ENCODE measurements around the gene NHSL2.
"Not testable (repeated sequence)": the region's sequence is repeated elsewhere in the genome, so short reads cannot be mapped to it uniquely, and the experiment has no call there.

Gene NHSL2

DNA sequence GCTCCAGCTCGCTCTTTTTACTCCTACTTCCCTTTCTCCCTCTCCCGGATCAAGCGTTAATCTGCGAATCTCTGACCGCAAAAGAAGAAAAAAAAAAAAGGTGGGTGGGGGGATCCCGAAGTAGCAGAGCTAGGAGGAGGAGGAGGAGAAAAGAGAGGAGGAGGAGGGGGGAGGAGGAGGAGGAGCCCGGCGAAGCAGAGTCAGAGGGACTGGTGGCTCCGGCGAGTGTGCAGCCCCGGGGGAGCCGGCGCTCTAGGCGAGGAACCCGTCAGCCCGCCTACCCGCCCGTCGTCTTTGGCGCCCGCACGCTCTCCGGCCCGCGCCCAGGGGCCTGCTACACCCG is at the start of gene NHSL2:
NHSL2 (plus strand) TSS at position 203 of the 343 bp plus-strand sequence.
- DNase-seq = peak; percentile 18

DNA sequence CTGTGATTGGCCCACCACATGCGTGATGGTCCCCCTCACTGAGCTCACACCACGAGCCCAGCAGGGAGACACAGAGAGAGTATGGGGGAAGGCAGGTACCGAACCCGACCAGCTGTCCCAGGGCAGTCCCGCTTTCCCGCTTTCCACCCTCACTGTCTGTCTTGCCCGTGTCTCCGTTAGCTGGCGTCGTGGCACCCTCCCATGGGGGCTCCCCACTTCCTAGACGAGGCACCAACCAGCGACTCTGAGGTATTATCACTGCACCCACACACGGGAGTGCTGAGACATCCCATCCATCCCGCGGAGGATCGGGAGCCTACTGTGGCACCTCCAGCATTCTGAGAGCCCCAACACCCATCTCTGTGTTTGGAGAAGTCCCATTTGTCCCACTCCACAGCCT is 43.0 kb upstream of the NHSL2 start:
- DNase-seq = no peak

DNA sequence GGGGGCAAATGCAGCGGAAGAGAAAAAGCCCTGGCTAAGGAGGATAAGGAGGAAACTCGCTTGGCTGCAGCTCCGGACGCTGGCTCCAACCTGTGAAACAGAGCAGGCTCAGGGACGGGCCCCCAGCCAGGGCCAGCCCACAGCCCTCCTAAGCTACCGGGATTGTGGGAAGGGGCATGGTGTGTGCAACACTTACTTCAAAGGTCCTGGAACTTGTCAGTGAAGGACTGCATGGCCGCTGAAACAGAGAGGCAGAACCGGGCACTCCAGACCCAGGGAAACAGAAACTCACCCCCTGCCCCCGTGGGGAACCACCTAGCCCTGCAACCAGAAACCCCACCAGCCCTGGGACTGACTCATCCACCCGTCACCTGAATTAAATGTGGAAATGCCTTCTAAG is 41.1 kb upstream of the NHSL2 start:
- DNase-seq = not testable (repeated sequence)

DNA sequence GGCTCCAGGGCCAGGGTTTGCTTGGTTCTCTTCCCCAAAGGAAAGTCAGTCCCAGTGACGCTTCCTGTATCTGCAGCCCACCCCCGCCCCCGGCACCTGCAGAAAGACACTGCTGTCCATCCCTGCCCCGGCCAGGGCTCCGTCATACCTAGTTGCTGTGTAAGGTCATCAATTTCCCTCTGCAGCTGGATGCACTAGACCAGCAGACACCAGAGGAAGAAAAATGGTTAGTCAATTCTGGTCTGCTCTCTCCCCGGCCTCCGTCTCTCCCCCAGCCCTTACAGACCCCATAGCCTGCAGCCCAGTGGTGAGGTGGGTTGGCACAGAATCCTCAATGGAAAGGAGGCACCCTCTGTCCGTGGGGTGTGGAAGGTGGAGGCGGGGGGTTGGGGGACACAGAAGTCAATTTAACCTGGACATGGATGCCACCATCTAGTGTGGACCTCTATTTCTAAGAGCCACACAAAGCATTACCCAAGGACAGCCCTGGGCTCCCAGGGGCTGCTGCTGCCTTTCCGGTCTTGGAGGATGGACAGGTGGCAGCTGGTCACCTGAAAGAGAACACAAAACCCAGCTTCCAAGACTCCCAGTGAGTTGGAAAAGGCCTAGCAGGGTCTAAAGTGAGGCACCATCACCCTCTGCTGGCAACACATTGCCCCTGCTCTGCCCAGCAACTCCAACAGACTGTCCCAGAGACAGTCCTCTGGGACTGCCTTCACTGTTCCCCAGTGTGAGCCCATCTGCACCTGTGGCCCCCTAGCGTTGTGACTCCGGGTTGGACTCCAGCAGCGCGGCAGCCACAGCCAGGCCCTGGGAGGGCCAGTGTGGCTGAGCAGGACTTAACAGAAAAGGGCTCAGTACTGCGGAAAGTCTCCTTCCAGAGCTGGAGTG is 40.2 kb upstream of the NHSL2 start:
- no peak for DNase-seq

DNA sequence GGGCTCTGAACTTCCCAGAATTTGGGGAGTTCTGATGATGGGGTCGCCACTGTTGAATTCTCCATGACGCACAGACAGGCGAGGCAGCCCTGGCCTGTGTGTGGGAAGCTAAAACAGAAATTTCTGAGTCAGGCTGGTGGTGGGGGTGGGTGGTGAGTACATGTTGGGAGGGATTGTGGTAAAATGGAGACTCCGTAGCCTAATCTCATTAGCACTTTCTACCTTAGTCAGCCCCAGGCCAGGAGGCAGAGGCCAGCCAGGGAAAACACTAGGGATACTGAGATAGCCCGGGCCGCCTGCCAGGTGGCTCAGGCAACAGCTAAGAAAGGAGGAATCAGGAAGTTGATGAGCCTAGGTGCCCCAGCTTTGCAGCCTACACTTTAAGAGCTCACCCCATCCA is 39.3 kb upstream of the NHSL2 start:
- no peak for DNase-seq

DNA sequence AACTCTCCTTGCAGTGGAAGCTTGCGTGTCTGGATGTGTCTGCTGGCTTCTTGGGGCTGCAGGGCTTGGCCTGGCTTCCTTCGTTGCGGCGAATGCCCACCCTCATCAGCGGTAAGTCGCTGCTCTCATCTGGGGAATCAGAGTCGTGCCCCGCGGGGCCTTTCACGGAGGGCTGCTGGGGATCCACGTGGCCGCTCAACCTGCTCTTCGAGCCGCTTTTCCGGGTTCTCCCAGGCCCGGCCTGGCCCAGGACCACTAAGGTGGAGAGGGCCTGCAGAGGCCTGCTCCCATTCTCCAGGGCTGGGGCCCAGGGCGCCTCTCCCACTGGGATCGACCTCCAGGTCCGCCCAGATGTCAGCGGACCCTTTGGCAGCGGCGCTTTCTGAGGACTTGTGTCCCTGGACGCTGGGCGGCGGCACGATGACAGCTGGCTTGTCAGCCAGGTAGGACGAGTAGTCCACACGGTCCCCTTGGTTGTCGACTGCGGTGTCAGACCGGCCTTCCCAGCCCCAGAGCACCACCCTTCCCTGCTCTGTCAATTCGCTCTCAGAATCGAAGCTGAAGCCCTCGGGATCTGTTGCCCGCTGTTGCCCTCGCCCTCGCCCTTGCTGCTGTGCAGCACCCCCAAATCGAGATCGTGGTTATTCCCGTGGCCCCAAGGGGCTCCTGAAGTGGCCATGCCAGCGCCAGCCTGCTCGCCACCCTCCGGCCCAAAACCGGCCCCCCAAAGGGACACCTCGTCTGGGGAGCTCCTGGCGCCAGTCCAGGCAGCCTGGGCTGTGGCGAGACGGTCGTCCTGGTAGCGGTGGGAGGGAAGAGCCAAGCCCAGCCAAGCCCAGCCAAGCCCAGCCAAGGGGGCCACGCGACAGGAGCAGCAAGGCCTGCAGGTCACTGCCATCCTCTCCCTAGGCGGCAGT is 37.8 kb upstream of the NHSL2 start:
- DNase-seq = no peak

DNA sequence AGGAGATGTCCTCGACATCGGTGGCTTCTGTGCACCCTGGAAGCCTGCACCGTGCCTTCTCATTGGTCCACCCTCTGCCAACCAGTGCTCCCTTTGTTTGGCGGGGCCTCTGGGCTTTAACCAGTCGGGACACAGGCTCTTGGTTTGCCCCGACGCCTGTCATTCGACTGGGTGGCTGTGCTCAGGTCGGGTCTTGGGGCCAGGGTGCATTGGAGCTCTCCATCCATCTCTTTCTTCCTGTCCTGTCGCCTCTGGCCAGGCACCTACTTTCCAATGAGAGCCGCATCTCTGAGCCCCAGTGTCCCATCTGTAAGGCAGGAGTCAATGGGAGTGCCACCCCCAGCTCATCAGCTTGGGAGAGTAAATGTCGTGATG is 37.2 kb upstream of the NHSL2 start:
- no peak for DNase-seq

DNA sequence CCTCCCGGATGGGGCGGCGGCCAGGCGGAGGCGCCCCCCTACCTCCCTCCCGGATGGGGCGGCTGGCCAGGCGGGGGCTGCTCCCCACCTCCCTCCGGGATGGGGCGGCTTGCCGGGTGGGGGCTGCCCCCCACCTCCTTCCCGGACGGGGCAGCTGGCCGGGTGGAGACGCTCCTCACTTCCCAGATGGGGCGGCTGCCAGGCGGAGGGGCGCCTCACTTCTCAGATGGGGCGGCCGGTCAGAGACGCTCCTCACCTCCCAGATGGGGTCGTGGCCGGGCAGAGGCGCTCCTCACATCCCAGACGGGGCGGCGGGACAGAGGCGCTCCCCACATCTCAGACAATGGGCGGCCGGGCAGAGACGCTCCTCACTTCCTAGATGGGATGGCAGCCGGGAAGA is 33.8 kb upstream of the NHSL2 start:
- not testable (repeated sequence) for DNase-seq

DNA sequence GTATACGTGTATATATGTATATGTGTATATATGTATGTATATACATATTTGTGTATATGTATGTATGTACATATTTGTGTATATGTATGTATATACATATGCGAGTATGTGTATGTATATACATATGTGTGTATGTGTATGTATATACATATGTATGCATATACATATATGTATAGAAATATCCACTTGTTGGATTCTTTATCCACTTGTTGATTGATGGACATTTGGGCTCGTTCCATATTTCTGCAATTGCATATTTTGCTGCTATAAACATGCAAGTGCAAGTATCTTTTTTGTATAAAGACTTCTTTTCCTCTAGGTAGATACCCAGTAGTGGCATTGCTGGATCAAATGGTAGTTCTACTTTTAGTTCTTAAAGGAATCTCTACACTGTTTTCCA is 25.5 kb upstream of the NHSL2 start:
- no peak for DNase-seq

DNA sequence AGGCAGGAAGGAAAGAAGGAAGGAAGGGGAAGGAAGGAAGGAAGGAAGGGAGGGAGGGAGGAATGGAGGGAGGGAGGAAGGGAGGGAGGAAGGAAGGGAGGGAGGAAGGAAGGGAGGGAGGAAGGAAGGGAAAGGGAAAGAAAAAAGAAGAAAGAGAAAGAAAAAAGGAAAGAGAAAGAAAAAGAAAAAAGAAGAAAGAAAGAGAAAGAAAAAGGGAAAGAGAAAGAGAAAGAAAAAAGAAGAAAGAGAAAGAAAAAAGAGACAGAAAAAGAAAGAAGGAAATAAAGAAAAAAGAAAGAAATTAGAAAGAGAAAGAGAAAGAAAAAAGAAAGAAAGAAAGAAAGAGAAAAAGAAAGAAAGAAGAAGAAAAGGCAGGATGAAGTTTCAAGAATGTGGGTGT is 15.0 kb upstream of the NHSL2 start:
- no peak for DNase-seq

DNA sequence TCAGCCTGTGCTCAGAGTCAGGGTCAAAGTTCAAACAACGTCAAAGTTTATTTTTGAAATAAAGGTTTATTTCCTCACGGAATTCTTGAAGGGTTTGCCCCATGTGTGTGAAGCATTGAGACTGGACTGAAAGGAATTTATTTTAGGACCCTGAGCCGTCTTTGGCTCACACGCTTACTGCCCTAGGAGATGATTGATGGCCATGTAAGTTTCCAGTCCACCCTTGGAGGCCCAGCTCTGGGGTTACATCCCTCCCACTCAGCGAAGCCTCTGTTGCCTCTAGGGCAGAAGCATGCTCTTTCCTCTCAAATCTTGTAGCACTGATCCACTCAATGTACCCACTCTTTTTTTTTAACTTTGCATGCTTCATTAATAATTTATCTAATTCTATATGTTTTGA is 4.5 kb upstream of the NHSL2 start:
- DNase-seq = no peak

DNA sequence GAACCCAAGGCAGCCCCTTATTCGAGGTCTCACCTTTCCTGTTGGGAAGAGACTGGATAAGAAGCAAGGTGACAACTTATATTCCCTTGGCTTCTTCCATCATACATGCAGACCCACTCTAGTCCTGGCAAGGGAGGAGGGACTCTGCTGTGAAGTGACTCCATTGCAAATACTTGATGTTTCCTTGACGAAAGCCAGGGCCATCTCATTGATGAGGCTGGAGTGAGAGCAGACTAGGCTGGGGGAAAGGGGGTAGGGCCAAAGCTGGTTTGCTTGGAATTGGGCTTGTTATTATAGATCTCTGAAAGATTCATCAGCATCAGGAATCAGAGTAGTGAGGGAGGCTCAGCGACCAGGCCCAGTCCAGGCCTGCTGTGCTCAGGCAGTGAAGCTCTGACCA is 2.3 kb upstream of the NHSL2 start:
- DNase-seq = no peak

DNA sequence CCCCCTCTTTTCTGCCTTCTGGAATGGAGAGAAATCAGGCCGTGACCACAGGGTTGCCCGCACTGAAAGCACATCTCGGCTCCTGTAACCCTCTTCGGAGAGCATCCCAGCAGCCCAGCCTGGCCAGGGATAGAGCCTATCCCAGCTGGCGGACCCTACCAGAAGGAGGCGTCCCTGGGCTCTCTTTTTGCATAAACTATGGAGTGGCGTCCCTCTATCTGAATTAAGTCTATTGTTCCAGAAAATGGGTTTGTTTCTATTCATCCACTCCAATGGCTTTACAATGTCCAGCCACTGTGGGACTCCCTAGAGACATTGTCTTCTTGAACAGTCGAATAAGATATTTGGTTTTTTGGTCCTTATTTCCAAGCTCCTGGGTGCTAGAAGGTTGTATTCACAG is 689 bp upstream of the NHSL2 start:
- no peak for DNase-seq

DNA sequence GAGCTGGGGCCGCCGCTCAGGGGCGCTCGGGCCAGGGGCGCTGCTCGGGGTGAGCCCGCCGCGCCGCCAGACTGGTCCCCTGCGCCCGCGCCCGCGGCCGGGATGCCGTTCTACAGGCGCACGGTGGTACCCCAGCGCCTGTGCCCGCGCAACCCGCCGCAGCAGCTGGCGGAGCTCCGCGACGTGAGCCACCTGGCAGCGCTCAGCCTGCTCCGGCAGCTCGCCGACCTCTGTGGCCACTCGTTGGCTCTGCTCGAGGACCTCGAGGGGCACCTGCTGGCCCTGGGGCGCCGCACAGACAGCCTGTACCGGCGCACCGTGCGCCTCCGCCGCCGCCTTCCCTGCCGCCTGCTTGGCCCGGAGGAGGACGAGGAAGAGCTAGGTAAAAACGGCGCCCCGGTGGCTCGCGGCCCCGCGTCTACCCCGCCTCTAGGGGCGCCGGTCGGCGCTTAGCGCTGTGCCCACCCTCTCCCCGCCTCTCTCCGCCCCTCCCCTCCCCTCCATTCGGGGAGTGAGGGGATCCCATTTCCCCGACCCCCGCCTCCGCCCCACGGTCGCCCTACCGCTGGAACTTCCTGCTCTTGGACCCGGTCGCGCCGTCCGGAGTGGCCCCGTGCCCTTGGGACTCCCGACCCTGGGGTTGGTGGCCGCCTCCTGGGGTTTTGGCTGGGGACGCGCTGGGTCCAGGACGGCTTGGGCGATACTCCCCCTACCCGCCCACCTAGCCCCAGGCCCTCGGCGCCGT is 513 bp downstream of the NHSL2 start:
- DNase-seq = peak; percentile 45

DNA sequence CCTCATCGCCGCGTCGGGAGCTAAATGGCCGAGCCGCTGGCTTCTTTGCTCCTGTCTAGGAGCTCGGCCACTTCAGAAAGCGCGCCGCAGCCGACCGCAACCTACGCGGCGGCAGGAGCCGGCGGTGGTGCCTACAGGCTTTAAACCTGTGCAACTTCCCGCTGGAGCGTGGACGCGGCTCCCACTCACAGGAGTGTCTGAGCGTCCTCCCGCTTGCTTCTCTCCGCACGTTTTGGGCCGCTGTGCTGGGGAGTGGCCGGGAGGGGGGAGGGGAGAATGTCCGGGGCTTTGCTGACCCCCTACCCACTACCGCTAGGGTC is 1.0 kb downstream of the NHSL2 start:
- peak; percentile 3 for DNase-seq

DNA sequence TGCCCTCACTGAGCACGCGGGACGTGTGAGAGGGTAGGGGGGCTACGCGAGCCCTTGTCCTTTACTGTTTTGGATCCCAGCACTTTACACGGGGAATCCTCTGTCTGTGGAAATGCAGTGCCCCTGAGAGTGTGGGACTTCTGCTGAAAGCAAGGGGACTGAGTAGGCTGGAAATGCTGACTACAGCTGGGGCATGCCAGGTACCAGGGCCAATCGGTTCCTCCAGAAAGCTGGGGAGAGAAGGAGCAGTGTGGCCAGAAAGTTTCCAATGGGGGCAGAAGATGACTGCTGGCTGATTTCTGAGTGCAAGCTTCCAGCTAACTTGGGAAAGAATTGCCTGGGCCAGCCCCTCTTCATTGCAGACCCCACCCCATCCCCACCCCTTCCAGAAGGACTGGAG is 1.5 kb downstream of the NHSL2 start:
- DNase-seq = no peak

DNA sequence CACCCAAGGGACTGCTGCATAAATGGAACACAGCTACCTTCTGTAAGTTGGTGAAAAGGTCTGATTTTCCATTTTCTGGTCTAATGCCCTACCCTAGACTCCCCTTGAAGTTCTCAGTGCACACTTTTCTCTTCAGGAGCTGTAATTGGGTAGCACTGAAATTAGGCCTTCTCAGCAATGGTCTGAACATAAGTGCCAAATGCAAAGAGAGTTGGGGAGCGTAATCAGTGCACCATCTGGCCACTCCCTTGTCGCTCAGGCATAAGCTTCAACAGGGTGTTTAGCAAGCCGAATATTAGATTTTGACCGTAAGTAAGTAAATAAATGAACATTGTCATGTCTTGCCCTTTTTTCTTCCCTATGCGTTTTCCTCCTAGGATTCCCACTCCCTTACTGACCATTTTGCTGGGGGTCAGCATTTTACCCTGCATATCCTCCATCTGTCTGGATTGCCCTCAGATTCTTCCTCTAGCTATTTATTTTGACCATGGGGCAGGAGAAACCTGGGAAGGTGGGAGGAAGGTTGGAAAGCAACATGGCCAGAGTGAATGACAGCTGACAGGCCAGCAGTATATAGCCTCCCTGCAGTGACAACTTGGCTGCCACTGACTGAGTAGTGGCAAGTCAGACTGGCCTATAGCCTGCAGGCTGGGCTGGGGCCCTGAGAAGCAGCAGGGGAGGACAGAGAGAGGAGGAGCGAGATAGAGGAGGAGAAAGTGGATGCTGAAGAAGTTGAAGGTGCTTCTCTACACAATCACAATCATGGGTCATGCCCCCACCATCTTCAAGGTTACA is 2.7 kb downstream of the NHSL2 start:
- no peak for DNase-seq

DNA sequence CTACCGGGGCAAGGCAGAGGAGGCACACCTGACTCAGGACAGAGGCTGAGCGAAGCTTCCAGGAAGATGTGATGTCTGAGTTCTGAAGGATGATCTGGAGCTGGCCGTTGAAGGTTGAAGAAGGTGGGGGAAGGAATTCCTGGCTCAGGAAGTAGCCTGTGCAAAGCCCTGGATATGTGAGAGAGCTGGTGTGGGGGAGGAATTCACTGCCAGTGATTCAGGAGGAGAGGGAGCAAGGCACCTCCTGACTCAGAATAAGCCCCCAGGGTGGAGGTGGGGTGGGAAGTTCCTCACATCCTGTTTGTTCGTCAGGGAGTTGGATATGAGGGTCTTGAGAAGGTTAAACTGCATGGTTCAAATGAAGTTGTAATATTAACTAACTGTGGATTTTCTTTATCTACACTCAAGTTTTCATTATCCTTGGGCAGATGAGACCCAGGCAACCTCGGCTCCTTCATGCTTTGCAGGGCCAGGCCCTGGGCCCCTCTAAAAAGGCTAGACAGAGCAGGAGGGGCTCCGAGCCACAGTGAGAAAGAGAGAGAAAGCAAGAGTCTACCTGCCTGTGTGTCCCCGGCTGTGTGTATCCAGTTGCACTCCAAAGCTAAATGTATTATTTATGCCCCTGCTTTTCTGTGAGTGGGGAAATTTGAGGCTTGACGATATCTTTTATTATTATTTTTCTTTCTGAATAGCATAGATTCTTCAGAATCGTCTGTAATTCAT is 7.1 kb downstream of the NHSL2 start:
- no peak for DNase-seq

DNA sequence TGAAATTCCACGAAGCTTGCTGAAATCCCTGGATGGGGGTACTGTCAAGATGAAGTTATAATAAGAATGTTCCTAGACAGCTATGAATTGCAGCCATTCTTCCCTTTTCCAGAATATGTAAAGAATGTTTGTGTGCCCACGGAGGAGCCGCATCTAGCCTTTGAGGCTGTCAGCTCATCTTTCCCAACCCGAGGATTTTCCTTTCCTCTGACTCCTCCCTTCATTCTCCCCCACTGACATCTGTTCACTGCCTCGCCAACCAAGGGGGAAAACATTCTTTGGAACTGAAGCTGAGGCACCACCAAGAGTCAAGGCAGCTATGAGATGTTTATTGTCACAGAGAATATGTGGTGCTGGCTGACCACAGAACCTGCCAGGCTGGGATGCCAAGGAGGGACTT is 8.8 kb downstream of the NHSL2 start:
- DNase-seq = no peak

DNA sequence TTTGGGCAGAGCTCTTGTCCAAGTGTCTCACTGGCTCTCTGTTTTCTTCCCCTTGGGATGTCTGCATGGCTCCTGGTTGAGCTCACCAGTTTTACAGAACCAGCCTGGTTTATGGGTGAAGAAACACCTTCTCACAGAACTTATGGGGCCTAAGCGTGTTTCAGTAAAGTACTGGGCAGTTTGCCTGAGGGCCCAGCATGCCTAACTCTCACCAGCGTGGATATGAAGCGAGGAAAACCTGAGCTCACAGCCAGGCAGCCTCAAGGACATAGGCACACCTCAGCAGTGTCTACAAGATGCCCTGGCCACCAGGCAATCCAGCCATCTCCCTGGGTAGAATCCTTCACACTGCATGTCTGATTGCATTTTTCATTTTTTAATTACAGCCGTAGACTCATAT is 9.2 kb downstream of the NHSL2 start:
- no peak for DNase-seq

DNA sequence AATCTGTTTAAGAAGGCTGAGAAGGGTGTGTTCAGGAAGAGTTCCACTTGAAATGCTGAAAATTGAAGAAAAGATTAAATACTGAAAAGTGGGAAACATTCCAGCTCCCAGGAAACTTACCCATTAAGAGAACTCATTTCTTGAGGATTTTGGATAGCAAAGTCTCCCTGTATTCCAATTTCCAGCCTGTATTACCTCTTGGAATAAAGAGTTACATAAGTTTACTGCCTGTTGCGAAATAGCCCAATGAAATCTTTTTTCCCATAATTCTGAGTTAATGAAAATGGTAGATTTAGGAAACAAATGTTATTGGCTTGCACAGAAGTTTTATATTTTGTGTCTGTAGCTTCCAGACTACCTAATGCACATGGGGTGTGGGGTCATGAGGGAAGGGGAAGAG is 12.0 kb downstream of the NHSL2 start:
- DNase-seq = no peak

DNA sequence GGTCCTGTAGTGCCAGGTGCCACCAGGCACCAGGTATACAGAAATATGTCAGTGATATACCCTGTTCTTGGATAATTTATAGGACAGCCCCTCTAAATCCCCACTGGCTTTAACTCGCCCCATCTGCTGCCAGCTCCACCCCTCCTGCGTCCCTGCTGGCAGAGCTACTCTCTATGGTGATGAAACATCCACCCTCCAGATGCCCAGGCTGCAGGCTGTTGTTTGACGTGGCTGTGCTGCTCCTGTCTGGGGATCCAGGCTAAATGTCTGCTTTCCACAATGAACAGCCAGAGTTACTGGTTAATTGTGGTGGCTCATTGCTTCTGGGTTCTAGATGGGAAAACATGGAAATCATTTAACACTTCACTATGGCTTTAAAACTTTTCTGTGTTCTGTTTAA is 12.9 kb downstream of the NHSL2 start:
- no peak for DNase-seq
